ENCODE data around the gene ASMTL.
A peak's percentile ranks its signal among the peaks of the same experiment; 100 is the strongest.
"Not testable (repeated sequence)": the region's sequence is repeated elsewhere in the genome, so short reads cannot be mapped to it uniquely, and the experiment has no call there.

ASMTL gene

DNA sequence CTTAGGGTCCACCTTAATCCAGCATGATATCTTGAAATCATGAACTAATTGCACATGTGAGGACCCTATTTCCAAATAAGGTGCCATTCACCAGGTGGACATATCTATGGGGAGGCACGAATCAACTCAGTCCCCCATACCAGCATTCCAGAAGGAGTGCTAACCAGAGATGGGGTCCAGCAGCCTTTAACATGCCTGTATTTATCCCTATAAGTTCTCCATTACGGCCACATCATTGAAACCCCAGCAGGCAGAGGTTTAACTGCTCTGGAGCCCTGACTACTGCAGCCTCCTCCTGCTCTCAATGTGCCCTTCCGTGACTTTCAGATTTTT lies 3.2 kb upstream of the ASMTL start:
- DNase-seq (ENCODE audit: low read depth in 2 of 2) = no peak

DNA sequence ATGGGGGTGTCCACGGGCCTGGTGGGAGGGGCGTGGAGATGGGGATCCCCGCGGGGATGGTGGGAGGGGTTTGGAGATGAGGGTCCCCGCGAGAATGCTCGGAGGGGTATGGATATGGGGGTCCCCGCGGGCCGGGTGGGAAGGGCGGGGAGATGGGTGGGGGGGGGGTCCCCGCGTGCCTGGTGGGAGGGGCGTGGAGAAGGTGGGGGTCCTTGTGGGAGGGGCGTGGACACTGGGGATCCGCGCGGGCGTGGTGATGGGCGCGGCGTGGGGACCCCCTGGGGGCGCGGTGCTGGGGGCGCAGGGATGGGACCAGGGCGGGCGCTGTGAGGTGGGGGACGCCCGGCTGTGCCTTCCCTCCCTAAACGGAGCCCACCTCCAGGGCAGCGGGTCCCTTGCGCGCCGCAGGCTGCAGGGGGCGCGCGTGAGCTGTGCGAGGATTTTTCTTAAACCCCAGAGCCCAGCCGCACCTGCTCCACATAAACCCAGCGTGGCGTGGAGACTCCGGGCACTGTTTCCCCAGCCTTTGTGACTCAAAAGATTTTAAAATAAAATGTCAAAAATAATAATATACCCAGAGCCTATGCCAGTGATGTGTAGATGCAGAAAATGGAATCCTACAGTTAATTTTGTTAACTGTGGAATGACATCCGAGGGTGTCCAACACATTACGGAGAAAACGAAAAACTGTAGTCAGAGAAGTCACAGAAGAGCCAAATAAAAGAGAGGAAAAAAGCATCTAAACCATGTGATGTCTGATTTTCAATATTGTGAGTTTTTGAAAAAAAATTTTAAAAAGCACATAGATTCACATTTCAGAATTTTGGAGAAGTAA lies 1.5 kb upstream of the ASMTL start:
- peak; percentile 81 to 90 for DNase-seq (ENCODE audit: low read depth in 2 of 2)

DNA sequence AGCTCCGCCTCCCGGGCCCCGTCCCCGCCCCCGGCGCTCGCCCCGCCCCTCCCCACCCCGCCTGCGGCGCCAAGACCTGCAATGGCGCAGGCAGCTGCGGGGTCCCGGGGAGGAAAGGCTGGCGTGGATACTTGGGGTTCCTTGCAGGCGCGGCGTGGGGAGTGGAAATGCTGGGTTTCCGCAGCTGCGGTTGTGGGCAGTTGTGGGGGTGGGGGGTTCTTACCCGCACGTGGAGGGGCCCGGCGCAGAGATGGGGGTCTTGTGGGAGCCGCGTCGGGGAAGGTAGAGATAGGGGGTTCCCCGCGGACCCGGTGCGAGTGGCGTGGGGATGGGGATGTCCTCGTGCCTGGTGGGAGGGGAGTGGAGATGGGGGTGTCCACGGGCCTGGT lies 680 bp upstream of the ASMTL start:
- no peak for DNase-seq (ENCODE audit: low read depth in 2 of 2)

DNA sequence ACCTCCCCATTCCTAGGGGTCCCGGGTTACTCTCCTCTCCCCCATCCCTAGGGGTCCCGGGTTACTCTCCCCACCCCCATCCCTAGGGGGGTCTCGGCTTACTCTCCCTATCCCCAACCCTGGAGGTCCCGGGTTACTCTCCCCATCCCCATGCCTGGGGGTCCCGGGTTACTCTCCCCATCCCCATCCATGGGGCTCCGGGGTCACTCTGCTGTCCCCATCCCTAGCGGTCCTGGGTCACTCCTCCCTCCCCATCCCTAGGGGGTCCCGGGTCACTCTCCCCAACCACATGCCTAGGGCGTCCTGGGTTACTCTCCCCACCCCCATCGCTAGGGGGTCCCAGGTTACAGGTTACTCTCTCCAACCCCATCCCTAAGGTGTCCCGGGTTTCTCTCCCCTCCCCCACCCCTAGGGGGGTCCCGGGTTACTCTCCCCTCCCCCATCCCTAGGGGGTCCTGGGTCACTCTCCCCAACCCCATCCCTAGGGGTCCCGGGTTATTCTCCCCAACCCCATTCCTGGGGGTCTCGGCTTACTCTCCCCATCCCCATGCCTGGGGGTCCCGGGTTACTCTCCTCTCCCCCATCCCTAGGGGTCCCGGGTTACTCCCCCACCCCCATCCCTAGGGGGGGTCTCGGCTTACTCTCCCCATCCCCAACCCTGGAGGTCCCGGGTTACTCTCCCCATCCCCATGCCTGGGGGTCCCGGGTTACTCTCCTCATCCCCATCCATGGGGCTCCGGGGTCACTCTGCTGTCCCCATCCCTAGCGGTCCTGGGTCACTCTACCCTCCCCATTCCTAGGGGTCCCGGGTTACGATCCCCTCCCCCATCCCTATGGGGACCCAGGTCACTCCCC lies 821 bp downstream of the ASMTL start:
- no peak for DNase-seq (ENCODE audit: low read depth in 2 of 2)

DNA sequence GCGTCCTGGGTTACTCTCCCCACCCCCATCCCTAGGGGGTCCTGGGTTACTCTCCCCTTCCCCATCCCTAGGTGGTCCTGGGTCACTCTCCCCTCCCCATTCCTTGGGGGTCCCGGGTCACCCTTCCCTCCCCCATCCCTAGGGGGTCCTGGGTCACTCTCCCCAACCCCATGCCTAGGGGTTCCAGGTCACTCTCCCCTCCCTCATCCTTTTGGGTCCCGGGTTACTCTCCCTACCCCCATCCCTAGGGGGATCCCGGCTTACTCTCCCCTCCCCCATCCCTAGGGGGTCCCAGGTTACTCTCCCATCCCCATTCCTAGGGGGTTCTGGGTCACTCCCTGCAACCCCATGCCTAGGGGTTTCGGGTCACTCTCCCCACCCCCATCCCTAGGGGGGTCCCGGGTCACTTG lies 1.5 kb downstream of the ASMTL start:
- DNase-seq (ENCODE audit: low read depth in 2 of 2) = no peak

DNA sequence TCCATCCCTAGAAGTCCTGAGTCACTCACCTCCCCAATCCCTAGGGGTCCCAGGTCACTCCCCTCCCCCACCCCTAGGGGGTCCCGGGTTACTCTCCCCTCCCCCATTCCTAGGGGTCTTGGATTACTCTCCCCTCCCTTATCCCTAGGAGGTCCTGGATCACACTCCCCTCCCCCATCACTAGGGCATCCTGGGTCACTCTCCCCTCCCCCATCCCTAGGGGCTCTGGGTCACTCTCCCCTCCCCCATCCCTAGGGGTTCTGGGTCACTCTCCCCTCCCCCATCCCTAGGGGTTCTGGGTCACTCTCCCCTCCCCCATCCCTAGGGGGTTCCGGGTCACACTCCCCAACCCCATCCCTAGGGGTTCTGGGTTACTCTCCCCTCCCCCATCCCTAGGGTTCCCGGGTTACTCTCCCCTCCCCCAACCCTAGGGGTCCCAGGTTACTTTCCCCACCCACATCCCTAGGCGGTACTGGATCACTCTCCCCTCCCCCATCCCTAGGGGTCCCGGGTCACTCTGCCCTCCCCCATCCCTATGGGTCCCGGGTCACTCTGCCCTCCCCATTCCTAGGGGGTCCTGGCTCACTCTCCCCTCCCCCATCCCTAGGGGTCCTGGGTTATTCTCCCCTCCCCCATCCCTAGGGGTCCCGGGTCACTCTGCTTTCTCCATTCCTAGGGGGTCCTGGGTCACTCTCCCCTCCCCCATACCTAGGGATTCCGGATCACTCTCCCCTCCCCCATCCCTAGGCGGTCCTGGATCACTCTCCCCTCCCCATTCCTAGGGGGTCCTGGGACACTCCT lies 2.1 kb downstream of the ASMTL start:
- DNase-seq (ENCODE audit: low read depth in 2 of 2) = no peak

DNA sequence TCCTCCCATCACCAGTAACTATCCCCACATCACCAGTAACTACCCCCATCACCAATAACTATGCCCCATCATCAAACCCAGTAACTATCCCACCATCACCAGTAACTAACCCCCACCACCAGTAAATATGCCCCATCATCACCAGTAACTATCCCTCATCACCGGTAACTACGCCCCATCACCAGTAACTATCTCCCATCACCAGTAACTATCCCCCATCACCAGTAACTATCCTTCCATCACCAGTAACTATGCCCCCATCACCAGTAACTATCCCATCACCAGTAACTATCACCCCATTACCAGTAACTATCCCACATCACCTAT lies 2.9 kb downstream of the ASMTL start:
- DNase-seq (ENCODE audit: low read depth in 2 of 2) = no peak

DNA sequence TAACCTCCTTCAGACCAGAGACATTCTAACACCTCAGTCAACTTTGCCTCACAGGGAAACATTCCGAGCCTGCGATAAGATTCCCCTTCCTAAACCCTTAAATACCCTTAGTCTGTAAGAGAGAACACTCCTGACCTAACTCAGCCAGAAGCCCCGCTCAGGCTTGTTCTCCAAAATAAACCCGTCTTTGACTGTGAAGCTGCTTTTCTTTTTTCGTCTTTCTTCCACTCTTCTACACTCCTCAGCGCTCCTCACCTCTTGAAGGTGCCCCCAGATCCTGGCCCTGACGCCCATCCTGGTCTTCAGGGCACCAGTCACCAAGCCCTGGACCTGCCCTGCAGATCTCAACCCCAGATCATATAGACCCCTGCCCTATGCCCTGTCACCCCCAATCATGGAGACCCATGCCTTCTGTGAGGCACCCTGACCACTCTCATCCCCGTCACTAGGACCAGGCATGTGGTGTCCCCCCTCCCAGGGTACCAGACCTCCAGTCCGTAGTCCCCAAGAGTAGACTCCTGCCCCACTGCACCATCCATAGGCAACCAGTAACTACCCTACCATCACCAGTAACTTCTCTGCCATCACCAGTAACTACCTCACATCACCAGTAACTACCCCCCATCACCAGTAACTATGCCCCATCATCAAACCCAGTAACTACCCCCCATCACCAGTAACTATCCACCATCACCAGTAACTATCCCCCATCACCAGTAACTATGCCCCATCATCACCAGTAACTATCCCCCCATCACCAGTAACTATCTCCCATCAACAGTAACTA lies 3.5 kb downstream of the ASMTL start:
- no peak for DNase-seq (ENCODE audit: low read depth in 2 of 2)

DNA sequence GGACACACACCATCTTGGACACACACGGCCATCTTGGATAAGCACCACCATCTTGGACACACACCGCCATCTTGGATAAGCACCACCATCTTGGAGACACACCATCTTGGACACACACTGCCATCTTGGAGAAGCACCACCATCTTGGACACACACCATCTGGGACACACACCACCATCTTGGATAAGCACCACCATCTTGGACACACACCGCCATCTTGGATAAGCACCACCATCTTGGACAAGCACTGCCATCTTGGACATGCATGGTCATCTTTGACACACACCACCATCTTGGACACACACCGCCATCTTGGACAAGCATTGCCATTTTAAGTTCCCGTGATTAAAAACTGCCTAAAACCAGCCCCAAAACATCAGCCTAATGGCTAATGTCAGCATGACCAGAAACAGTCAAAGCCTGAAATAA lies 4.1 kb downstream of the ASMTL start:
- not testable (repeated sequence) for DNase-seq (ENCODE audit: low read depth in 2 of 2)

DNA sequence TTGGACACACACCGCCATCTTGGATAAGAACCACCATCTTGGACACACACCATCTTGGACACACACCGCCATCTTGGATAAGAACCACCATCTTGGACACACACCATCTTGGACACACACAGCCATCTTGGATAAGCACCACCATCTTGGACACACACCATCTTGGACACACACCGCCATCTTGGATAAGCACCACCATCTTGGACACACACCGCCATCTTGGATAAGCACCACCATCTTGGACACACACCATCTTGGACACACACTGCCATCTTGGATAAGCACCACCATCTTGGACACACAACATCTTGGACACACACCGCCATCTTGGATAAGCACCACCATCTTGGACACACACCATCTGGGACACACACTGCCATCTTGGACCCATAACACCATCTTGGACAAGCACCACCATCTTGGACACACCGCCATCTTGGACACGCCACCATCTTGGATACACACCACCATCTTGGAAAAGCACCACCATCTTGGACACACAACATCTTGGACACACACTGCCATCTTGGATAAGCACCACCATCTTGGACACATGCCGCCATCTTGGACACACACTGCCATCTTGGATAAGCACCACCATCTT lies 4.6 kb downstream of the ASMTL start:
- DNase-seq (ENCODE audit: low read depth in 2 of 2) = not testable (repeated sequence)

DNA sequence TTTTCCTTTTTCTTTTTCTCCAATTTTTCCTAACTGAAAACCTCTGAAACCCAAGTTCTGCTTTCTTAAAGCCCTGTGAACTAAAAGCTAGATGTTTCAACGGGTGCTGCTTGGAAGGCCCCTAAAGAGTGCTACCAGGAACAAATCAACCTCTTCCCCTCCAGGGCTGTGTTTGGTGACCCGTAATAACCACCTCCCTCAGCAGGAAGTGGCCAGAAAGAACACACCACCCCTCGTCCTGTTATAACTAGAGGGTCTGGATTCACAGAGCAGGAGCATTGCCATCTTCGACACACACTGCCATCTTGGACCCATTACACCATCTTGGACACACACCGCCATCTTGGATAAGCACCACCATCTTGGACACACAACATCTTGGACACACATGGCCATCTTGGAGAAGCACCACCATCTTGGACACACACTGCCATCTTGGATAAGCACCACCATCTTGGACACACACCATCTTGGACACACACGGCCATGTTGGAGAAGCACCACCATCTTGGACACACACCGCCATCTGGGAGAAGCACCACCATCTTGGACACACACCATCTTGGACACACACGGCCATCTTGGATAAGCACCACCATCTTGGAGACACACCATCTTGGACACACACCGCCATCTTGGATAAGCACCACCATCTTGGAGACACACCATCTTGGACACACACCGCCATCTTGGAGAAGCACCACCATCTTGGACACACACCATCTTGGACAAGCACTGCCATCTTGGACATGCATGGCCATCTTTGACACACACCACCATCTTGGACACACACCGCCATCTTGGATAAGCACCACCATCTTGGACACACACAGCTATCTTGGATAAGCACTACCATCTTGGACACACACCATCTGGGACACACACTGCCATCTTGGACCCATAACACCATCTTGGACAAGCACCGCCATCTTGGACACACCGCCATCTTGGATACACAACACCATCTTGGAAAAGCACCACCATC lies 5.4 kb downstream of the ASMTL start:
- DNase-seq (ENCODE audit: low read depth in 2 of 2) = not testable (repeated sequence)

DNA sequence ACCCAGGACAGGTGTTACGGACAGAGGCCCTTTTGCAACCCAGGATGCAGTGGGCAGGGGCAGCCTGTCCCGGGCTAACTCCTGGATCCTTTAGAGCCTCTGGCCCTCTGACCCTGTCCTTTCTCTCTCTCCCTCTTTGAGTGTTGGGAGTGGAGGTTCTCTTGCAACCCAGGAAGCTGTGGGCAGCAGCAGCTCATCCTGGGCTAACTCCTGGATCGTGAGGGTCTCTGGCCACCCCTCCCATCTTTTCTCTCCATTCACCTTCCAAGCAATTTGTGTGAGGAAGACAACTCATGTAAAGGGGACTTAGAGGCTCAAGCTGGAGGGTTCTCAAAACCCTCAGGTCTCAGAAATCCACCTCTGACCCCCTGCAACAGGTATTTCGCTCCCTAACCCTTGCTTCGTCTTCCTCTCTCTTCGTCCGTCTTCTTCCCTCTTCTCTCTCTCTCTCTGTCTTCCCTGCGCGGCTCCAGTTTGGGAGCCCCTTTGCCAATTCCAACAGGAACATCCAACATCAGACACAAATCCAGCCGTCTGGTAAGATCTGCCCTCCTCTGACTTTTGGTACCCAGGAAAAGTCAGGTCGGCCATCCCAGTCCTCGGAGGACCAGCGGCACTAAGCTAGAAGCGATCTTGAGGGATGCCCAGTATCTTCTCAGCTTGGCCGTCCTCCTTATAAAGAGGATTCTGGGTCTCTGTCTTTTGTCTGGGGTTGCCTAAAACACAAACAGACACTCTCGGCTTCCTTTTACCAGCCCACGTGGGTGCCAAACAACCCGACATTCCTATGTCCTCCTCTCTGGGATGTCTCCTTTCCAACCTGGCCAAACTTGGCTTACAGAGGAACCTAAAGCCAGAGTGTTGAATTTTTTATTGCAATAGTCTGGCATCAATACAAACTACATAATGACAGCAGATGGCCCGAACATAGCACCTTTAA lies 7.9 kb downstream of the ASMTL start:
- DNase-seq (ENCODE audit: low read depth in 2 of 2) = no peak

DNA sequence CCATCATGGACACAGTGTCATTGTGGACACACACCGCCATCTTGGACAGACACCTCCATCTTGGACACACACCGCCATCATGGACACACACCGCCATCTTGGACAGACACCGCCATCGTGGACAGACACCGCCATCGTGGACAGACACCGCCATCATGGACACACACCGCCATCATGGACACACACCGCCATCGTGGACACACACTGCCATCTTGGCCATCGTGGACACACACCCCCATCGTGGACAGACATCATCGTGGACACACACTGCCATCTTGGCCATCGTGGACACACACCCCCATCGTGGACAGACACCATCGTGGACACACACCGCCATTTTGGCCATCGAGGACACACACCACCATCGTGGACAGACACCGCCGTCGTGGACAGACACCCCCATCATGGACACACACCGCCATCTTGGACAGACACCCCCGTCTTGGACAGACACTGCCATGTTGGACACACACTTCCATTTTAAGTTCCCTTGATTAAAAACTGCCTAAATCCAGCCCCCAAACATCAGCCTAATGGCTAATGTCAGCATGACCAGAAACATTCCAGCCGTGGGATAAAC lies 9.1 kb downstream of the ASMTL start:
- no peak for DNase-seq (ENCODE audit: low read depth in 2 of 2)

DNA sequence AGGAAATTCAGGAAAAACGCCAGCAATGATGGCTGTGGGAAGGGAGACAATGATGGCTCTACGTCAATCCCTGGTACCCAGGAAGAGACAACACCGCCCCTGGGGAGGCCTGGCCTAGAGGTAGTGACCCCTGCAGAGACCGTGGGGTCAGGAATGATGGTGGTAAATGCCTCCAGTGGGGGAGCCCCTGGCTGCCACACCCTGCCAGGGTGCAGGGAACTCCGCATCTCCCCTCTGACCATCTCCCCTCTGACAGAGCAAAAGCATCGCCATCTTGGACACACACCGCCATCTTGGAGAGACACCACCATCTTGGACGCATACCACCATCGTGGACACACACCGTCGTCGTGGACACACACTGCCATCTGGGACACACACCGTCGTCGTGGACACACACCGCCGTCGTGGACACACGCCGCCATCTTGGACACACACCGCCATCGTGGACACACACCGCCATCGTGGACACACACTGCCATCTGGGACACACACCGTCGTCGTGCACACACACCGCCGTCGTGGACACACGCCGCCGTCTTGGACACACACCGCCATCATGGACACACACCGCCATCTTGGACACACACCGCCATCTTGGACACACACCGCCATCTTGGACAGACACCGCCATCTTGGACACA lies 9.9 kb downstream of the ASMTL start:
- DNase-seq (ENCODE audit: low read depth in 2 of 2) = no peak

DNA sequence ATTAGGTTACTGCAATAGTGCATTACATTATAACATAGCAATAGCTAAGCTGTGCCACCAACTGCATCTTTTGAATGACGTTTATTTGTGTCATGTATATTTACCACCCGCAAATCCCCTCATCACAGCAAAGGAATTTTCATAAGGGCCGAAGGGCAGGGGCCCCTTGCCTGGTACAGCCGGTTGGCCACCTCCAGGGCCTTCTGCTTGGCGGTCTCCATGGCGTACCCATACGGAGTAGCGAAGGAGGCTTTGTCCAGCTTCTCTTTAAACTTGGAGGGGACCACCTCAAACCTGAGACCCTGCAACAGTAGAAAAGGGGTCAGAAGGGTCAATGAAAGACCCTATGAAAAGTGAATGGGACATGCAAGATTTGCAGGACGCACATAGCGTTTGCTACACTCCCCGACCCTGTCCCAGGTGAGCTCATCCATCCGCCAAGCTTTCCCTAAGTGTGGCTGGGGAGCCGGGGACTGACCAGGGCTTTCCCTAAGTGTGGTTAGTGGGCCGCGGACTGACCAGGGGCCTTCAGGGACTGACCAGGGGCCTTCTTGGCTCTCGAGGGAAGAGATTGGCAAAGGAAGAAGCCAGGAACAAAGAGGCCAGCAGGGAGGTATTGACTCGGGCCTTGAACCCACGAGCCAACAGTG lies 10.6 kb downstream of the ASMTL start:
- DNase-seq (ENCODE audit: low read depth in 2 of 2) = no peak

DNA sequence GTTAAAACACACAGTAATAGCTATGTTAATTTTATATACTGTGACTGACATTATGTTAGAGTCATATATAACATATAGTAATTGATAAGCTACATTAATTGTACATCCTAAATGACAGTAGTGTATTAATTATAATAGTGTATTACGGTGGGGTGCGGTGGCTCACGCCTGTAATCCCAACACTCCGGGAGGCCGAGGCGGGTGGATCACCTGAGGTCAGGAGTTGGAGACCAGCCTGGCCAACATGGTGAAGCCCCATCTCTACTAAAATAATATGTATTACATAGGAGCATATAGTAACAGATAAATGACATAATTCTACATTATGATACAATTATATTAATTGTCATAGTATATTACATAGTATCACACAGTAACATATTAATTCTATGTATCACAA lies 12.2 kb downstream of the ASMTL start:
- DNase-seq (ENCODE audit: low read depth in 2 of 2) = no peak

DNA sequence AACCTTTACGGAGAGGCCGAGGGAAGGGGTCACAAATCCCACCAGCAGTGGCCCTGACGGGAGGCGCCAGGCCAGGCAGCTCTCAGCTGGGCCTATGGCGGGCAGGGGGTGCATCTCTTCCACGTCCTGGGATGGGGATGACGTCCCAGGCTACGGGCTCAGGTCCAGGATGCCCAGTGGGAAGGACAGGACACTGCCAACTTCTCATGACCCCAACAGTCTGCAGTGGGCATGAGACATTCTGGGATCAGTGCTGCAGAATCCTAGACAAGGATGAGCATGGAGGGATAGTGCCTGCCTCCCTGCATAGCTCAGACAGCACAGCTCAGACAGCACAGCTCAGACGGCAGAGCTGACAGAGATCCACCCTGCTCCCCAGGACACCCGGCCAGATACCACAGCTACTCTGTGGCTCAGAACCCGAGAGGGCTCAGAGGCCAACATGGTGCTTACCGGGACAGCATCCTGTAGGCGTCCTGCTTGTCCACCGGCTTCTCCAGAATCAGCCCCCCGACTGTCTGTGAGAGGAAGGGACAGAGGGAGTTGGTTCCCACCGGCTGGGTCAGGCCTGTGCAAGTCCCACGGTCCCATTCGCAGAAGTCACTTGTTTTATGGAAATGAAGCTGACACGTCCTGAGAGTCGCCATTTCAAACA lies 17.3 kb downstream of the ASMTL start:
- DNase-seq (ENCODE audit: low read depth in 2 of 2) = no peak

Measured in stimulated activated CD4-positive, alpha-beta T cell treated with anti-CD3 and anti-CD28 coated beads, Interleukin-15, amount 100 ng/mL, for 48 hours (primary cell).